Subcutaneous adipose tissue (tissue), 4 donors: Measurements from ENCODE around the gene PCED1A. TPM values are rescaled to one million over a fixed set of nuclear protein-coding genes. Genes with fewer than 3 reads are reported as not detected.

Experiments used
- total RNA-seq, 4 donors: library from RNA; depleted of rRNA; stranded (reverse); fragments of >200 nt; gene quantifications; one replicate each; pipeline ENCODE4 v1.1.0, GENCODE V29; 2016
- TF ChIP-seq, protein P1 (sequence below): fragments of 450-650 bp; IDR thresholded peaks from one replicate; pipeline ENCODE4 v1.5.1; 2016; ENCODE audit warnings: low read depth, mild to moderate bottlenecking, control low read depth, antibody characterized with exemption, moderate library complexity

PCED1A gene
- total RNA-seq, 4 donors from 2014 or later: 24.0 to 39.7 (median 26.8) TPM

GRCh38 chr20:2822073-2822472 lies 18.4 kb downstream of the PCED1A start:
- TF ChIP-seq, protein P1, sequence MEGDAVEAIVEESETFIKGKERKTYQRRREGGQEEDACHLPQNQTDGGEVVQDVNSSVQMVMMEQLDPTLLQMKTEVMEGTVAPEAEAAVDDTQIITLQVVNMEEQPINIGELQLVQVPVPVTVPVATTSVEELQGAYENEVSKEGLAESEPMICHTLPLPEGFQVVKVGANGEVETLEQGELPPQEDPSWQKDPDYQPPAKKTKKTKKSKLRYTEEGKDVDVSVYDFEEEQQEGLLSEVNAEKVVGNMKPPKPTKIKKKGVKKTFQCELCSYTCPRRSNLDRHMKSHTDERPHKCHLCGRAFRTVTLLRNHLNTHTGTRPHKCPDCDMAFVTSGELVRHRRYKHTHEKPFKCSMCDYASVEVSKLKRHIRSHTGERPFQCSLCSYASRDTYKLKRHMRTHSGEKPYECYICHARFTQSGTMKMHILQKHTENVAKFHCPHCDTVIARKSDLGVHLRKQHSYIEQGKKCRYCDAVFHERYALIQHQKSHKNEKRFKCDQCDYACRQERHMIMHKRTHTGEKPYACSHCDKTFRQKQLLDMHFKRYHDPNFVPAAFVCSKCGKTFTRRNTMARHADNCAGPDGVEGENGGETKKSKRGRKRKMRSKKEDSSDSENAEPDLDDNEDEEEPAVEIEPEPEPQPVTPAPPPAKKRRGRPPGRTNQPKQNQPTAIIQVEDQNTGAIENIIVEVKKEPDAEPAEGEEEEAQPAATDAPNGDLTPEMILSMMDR: no peak

DNA sequence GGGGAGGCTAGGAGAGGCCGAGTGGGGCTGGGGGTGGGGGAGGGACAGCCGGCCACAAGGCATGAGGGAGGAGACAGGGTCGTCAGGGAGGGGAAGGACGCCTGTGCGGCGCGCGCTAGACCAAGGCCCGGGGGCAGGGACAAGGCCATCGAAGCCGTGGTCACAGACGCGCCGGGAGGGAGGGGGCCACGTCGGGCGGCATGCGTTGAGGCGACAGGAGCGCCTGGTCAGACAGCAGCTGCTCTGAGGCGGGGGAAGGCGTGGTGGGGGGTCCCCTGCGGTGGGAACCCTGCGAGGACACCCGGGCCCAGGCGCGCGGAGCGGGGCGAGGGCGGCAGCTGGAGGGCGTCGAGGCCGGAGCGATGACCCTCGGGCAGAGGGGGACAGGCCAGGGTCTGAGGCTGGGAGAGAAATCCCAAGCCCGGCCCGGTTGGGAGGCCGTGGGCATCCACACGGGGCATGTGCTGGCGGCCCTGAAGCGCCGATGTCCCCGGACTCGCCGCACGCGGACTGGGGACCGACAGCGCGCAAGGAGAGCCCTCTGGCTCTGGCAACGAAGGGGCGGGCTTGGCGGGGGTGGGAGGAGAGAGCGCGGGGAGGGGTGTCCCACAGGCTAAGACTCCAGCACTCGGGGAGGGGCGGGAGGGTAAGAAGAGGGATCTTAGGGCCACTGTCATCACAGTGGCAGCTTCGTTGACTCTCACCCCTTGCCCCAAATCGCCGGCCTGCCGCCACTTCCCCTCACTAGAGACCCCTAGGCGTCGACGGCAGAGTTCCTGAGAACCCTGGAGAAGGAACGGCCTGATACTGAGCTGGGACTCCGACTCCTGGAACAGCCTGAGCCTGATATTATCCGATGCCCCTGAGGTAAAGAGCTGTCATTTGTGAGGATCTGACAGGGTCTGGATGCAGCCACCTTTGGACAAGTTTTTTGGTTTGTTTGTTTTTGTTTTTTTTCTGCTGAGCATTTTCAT lies 19.3 kb downstream of the PCED1A start:
- TF ChIP-seq, protein P1: no peak

DNA sequence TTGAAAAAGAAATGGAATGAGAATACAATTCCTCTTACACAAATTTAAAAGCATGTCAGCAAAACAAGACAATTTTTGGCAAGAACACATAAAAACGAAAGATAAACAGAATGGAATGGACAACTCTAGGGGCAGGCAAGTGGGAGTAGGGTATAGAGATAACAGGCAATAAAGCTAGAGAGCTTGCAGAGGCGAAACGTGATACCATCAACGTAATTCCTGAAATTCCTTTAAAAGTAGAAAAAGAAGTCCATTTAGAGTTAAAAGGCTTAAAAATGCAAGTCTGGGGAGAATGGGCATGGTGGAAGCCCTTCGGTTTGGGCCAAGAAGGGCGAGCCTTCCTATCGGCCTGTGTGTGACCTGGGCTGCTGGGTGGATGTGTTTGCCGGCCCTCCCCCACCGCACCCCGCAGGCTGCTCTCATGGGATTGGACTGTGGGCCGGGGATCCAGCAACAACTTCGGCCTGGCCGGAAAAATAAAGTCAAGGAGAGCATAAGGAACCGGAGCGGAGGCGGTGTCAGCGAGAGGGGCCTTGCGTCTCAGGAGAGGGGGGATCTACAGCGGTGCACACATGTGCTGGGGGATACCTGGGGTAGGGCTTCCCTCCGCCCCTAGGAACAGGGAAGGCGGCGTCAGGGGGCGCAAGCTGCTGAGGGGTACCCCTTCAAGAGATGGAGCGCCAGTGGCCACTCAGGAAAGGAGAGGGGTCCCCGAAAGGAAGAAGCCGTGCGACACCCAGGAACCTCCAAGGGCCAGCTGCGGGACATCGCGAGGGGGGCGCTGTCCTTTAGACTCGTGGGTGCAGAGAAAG lies 20.2 kb downstream of the PCED1A start:
- TF ChIP-seq, protein P1: no peak

- TF ChIP-seq, protein P1: no peak
Observed at GRCh38 chr20:2817891-2818595, 22.4 kb downstream of the PCED1A start.

- TF ChIP-seq, protein P1: no peak
Observed at GRCh38 chr20:2817341-2817726, 23.1 kb downstream of the PCED1A start.

DNA sequence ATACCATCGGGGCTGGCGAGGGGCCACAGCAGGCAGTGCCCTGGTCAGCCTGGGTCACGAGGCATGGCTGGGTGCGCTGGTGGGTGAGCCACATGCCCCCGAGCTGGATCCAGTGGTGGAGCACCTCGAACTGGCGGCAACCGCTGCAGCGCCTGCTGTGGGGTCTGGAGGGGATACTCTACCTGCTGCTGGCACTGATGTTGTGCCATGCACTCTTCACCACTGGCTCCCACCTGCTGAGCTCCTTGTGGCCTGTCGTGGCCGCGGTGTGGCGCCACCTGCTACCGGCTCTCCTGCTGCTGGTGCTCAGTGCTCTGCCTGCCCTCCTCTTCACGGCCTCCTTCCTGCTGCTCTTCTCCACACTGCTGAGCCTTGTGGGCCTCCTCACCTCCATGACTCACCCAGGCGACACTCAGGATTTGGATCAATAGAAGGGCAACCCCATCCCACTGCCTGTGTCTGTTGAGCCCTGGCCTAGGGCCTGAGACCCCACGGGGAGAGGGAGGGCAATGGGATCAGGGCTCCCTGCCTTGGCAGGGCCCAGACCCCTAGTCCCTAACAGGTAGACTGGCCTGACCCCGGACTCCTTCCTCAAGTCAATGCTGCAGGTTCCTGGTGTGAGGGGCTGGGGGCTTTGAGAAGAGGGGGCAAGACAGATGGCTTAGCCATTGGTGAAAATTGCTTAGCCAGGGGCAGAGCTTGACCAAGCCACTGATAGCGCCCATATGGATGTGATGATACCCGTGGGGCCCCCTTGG lies 23.7 kb downstream of the PCED1A start:
- TF ChIP-seq, protein P1: no peak
